ENCODE results near the gene STEAP2.
"Not testable (repeated sequence)": the region's sequence is repeated elsewhere in the genome, so short reads cannot be mapped to it uniquely, and the experiment has no call there.

Gene STEAP2

DNA sequence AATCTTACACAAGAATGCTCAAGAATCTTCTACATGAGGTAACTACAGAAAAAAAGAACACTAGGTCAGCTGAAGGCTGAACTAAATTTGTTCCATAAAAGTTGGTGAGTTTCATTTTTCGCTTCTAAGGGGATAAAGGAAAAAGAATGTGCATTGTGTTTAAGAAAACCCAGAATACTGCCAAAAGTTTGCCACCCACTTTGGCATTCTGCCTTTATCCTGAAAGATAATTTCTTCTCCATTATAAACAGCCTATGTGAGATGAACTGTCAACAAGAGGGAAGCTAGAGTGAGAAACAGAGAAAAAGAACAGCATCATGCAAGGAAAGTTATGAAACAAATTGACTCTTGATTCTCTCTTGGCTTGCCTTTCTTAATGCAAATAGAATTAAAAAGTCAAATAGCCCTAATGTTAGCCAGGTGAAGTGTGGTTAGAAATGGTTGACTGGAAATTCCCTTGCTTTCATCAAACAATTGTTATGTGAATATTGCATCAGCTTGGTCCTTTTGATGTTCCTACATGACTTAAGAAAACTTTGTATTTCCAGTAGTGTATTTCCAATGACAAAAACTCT, 31.4 kb upstream of the STEAP2 start:
- TF ChIP-seq, protein P1, sequence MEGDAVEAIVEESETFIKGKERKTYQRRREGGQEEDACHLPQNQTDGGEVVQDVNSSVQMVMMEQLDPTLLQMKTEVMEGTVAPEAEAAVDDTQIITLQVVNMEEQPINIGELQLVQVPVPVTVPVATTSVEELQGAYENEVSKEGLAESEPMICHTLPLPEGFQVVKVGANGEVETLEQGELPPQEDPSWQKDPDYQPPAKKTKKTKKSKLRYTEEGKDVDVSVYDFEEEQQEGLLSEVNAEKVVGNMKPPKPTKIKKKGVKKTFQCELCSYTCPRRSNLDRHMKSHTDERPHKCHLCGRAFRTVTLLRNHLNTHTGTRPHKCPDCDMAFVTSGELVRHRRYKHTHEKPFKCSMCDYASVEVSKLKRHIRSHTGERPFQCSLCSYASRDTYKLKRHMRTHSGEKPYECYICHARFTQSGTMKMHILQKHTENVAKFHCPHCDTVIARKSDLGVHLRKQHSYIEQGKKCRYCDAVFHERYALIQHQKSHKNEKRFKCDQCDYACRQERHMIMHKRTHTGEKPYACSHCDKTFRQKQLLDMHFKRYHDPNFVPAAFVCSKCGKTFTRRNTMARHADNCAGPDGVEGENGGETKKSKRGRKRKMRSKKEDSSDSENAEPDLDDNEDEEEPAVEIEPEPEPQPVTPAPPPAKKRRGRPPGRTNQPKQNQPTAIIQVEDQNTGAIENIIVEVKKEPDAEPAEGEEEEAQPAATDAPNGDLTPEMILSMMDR (IDR thresholded peaks at IDR 0.05; ENCODE audit: low read depth, low read length, poor library complexity, severe bottlenecking): no peak
- TF ChIP-seq EZH2phosphoT487 (IDR thresholded peaks at IDR 0.05; ENCODE audit: borderline replicate concordance, low read length): no peak
- H3K79me2 ChIP-seq (ENCODE audit: control insufficient read depth, low read length): no peaks in the 10 kb centered on the region
- H3K9me2 ChIP-seq (replicated peaks; ENCODE audit: control insufficient read depth, low read length): no peaks in the 10 kb centered on the region
- H3F3A ChIP-seq (ENCODE audit: control insufficient read depth, insufficient read depth): no peaks in the 10 kb centered on the region
- no peaks in the 10 kb centered on the region for H3K36me3 ChIP-seq (ENCODE audit: control insufficient read depth, low read length)
- no peak overlapping the region for H3K27ac ChIP-seq (ENCODE audit: low read depth, low read length)
- no peak overlapping the region for H3K4me3 ChIP-seq (ENCODE audit: low read length)
- H3K4me2 ChIP-seq (ENCODE audit: low read length): no peak overlapping the region
- no peaks in the 10 kb centered on the region for H3K4me1 ChIP-seq (ENCODE audit: control insufficient read depth, low read length)
- no peaks in the 10 kb centered on the region for H3K27me3 ChIP-seq (ENCODE audit: control insufficient read depth, low read length)
- H4K20me1 ChIP-seq (ENCODE audit: control insufficient read depth, insufficient read depth, low read depth, low read length): no peaks in the 10 kb centered on the region
- H3K9me3 ChIP-seq (ENCODE audit: control insufficient read depth, insufficient read depth, low read length): peaks cover 11% of the 10 kb centered on the region; the same call in 1 of the 2 replicates

DNA sequence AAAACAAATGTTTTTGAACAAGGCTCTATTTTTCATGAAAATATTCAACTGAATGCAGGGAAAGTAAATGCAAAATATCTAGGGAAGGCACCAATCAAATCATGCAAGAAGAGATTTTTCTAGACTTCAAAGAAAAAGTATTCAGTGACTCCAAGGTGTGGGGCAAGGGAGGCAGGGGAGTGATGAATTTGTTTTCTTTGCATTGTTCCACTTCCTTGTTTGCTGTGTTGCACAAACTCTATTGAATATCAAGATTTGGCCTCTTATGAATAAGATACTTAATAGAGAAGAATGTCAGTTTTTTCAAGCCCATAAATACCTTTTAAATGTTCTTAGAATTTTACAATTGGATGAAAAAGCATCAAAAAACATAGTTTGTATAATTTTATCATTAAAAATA, 30.9 kb upstream of the STEAP2 start:
- Histone ChIP-seq H3K36me3 (ENCODE audit: control insufficient read depth, low read length) (no peaks in the 10 kb centered on the region), H3K4me2 (ENCODE audit: low read length) (no peak overlapping the region), H3F3A (ENCODE audit: control insufficient read depth, insufficient read depth) (no peaks in the 10 kb centered on the region), H3K9me3 (ENCODE audit: control insufficient read depth, insufficient read depth, low read length) (peaks cover 10% of the 10 kb centered on the region; the same call in 1 of the 2 replicates), H3K79me2 (ENCODE audit: control insufficient read depth, low read length) (no peaks in the 10 kb centered on the region), H3K27me3 (ENCODE audit: control insufficient read depth, low read length) (no peaks in the 10 kb centered on the region), H3K27ac (ENCODE audit: low read depth, low read length) (no peak overlapping the region), H3K4me3 (ENCODE audit: low read length) (no peak overlapping the region), H3K4me1 (ENCODE audit: control insufficient read depth, low read length) (no peaks in the 10 kb centered on the region), H4K20me1 (ENCODE audit: control insufficient read depth, insufficient read depth, low read depth, low read length) (no peaks in the 10 kb centered on the region), H3K9me2 (replicated peaks; ENCODE audit: control insufficient read depth, low read length) (no peaks in the 10 kb centered on the region)
- TF ChIP-seq, protein P1 (IDR thresholded peaks at IDR 0.05; ENCODE audit: low read depth, low read length, poor library complexity, severe bottlenecking): no peak
- TF ChIP-seq EZH2phosphoT487 (IDR thresholded peaks at IDR 0.05; ENCODE audit: borderline replicate concordance, low read length): no peak

DNA sequence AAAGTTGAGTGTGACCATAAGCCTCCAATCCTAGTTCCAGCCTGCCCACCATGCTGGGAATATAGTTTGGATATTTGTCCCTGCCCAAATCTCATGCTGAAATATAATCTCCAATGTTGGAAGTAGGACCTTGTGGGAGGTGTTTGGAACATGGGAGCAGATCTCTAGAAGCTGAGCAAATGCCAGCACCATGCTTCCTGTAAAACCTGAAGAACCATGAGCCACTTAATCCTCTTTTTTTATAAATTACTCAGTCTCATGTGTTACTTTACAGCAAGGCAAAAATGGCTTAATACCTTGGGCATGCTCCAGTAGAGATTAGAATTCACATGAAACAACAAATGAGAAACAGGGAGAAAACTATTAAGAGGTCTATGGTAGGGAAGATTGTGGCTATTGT, 30.1 kb upstream of the STEAP2 start:
- Histone ChIP-seq H3K4me2 (ENCODE audit: low read length) (no peak overlapping the region), H3K4me1 (ENCODE audit: control insufficient read depth, low read length) (no peaks in the 10 kb centered on the region), H4K20me1 (ENCODE audit: control insufficient read depth, insufficient read depth, low read depth, low read length) (no peaks in the 10 kb centered on the region), H3K4me3 (ENCODE audit: low read length) (no peak overlapping the region), H3K27ac (ENCODE audit: low read depth, low read length) (no peak overlapping the region), H3K36me3 (ENCODE audit: control insufficient read depth, low read length) (no peaks in the 10 kb centered on the region), H3K79me2 (ENCODE audit: control insufficient read depth, low read length) (no peaks in the 10 kb centered on the region), H3K9me2 (replicated peaks; ENCODE audit: control insufficient read depth, low read length) (no peaks in the 10 kb centered on the region), H3F3A (ENCODE audit: control insufficient read depth, insufficient read depth) (no peaks in the 10 kb centered on the region), H3K27me3 (ENCODE audit: control insufficient read depth, low read length) (no peaks in the 10 kb centered on the region), H3K9me3 (ENCODE audit: control insufficient read depth, insufficient read depth, low read length) (peaks cover 2% of the 10 kb centered on the region; the same call in 1 of the 2 replicates)
- no peak for TF ChIP-seq EZH2phosphoT487 (IDR thresholded peaks at IDR 0.05; ENCODE audit: borderline replicate concordance, low read length)
- TF ChIP-seq, protein P1 (IDR thresholded peaks at IDR 0.05; ENCODE audit: low read depth, low read length, poor library complexity, severe bottlenecking): no peak

DNA sequence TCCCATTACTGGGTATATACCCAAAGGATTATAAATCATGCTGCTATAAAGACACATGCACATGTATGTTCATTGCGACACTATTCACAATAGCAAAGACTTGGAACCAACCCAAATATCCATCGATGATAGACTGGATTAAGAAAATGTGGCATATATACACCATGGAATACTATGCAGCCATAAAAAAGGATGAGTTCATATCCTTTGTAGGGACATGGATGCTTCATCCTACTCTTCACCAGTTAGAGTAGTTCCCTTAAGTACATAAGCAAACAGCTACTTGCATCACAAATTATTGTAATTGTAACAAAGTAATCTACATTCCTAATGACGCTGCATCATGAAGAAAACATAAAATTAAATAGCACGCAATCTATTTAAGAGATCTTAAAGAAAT, 25.2 kb upstream of the STEAP2 start:
- not testable (repeated sequence) for H3K4me2 ChIP-seq (ENCODE audit: low read length); H3K79me2 ChIP-seq (ENCODE audit: control insufficient read depth, low read length); H4K20me1 ChIP-seq (ENCODE audit: control insufficient read depth, insufficient read depth, low read depth, low read length); H3K36me3 ChIP-seq (ENCODE audit: control insufficient read depth, low read length); H3K4me1 ChIP-seq (ENCODE audit: control insufficient read depth, low read length); H3K4me3 ChIP-seq (ENCODE audit: low read length); H3K27me3 ChIP-seq (ENCODE audit: control insufficient read depth, low read length); H3K9me2 ChIP-seq (replicated peaks; ENCODE audit: control insufficient read depth, low read length); H3K9me3 ChIP-seq (ENCODE audit: control insufficient read depth, insufficient read depth, low read length); H3F3A ChIP-seq (ENCODE audit: control insufficient read depth, insufficient read depth); H3K27ac ChIP-seq (ENCODE audit: low read depth, low read length)
